ENCODE data around the gene TMUB1. TPM values are rescaled to one million over a fixed set of nuclear protein-coding genes. Genes with fewer than 3 reads are reported as not detected.

Gene TMUB1
- total and polyA plus RNA-seq, 12 donors: 5.2 to 152 (median 43.4) TPM

DNA sequence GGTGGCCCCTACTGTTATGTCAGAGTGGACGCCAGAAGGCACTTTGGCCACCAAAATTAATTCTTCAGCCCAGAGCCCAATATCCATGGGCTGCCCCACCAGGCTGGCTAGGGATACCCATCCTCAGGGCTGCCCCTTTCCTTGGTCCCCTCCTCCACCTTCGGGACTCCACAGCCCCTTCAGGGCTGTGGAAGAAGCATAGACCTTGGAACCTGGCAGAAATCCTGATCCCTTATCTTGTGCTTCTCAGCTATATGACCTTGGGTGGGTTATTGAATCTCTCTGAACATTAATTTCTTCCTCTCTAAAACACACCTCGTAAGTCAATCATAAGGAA lies 499 bp upstream of the TMUB1 start:
- 12 to 28% (median 16%) methylated on average over 2 to 3 of the region's 3 CpGs for WGBS, 4 donors
- peak overlapping the region in 2 of 5 donors; percentile 90 to 96 for H3K27ac ChIP-seq
- peak overlapping the region in 2 of 4 donors; percentile 62 to 97 for H3K4me3 ChIP-seq
- peaks cover 52 to 63% of the 10 kb centered on the region in 2 donors for H3K4me1 ChIP-seq (replicated peaks in 1 of 2)
- H3K36me3 ChIP-seq (replicated peaks in 1 of 2): no peaks in the 10 kb centered on the region
- H3K9me3 ChIP-seq (replicated peaks in 1 of 3): no peaks in the 10 kb centered on the region
- TF ChIP-seq, protein P1, sequence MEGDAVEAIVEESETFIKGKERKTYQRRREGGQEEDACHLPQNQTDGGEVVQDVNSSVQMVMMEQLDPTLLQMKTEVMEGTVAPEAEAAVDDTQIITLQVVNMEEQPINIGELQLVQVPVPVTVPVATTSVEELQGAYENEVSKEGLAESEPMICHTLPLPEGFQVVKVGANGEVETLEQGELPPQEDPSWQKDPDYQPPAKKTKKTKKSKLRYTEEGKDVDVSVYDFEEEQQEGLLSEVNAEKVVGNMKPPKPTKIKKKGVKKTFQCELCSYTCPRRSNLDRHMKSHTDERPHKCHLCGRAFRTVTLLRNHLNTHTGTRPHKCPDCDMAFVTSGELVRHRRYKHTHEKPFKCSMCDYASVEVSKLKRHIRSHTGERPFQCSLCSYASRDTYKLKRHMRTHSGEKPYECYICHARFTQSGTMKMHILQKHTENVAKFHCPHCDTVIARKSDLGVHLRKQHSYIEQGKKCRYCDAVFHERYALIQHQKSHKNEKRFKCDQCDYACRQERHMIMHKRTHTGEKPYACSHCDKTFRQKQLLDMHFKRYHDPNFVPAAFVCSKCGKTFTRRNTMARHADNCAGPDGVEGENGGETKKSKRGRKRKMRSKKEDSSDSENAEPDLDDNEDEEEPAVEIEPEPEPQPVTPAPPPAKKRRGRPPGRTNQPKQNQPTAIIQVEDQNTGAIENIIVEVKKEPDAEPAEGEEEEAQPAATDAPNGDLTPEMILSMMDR (IDR thresholded peaks at IDR 0.05): no peak
- TF ChIP-seq POLR2A (IDR thresholded peaks at IDR 0.05): no peak
- intact Hi-C loops (cut with DNase I): no loop called here
- H3K27me3 ChIP-seq: no peaks in the 10 kb centered on the region
- DNase-seq: no peak

GRCh38 chr7:151082141-151083070 lies 887 bp downstream of the TMUB1 start:
- TF ChIP-seq, protein P1 (IDR thresholded peaks at IDR 0.05): no peak
- DNase-seq: peak in 2 of 7 donors; percentile 36 to 43
- Histone ChIP-seq H3K4me1 (replicated peaks in 1 of 2) (peaks cover 41 to 63% of the 10 kb centered on the region in 2 donors), H3K27me3 (no peaks in the 10 kb centered on the region), H3K27ac (peak overlapping the region; percentile 69 to 96 (median 90)), H3K9me3 (replicated peaks in 1 of 3) (no peaks in the 10 kb centered on the region), H3K36me3 (replicated peaks in 1 of 2) (no peaks in the 10 kb centered on the region), H3K4me3 (peak overlapping the region; percentile 33 to 97 (median 59))
- intact Hi-C loops (cut with DNase I): no loop called here
- WGBS, 4 donors: 52 to 57% (median 53%) methylated on average over 31 to 42 of the region's 42 CpGs

DNA sequence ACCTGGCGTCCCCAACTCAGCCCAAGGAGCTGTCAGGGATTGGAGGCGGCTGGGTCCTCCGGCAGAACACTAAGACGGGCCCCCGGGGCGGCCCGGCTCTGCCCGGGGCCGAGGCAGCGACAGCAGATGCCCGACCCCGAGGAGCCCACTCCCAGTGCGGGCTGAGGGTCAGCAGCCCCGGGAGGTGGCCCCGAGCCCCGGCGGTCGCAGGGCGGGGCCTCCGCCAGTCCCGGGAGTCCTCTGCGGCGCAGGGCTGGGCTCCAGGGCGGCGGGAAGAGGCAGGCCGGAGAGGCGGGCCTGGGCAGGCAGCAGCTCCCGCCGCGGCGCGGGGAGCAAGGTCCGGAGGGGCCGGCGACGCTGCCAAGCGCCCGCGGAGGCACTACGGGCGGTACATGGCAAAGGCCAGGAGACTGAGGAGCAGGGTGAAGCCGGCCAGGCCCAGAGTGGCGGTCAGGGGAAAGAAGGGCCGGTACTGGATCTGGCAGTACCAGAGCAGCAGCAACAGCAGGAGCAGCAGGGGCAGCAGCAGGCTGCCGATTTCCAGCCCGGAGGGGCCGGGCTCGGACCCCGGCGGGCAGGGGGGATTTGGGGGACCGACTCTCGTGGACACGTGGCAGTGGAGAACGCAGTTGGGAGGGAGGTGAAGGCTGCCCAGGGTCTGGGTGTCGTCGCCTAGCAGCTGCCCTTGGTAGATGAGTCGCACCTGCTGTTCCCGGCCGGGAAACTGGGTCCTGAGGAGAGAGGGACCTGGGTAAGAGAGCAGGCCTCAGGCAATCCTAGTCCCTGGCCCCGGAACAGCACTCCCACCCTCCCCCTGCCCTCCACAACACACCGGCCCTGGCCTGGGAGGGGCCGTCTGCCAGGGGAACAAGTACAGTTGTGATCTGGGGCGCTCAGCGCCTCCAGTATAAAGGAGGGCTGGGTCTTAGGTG lies 1.9 kb downstream of the TMUB1 start:
- intact Hi-C loops (cut with DNase I): no loop called here
- 20 to 44% (median 24%) methylated on average over 15 to 64 of the region's 64 CpGs; no CpG with 5 or more reads in 1 of the 4 donors for WGBS, 4 donors

More for the DNA sequence above, 1.9 kb downstream of the TMUB1 start:
- peak in 4 of 7 donors; percentile 42 to 70 (median 48) for DNase-seq
- peaks cover 41 to 64% of the 10 kb centered on the region in 2 donors for H3K4me1 ChIP-seq (replicated peaks in 1 of 2)
- TF ChIP-seq, protein P1 (IDR thresholded peaks at IDR 0.05): no peak
- no peak for TF ChIP-seq POLR2A (IDR thresholded peaks at IDR 0.05)
- H3K4me3 ChIP-seq: peak overlapping the region in 2 of 4 donors; percentile 55 to 77
- no peaks in the 10 kb centered on the region for H3K36me3 ChIP-seq (replicated peaks in 1 of 2)
- H3K9me3 ChIP-seq (replicated peaks in 1 of 3): no peaks in the 10 kb centered on the region
- peak overlapping the region; percentile 69 to 96 (median 90) for H3K27ac ChIP-seq
- no peaks in the 10 kb centered on the region for H3K27me3 ChIP-seq
